ENCODE results near the gene PTPRA. TPM values are rescaled to one million over a fixed set of nuclear protein-coding genes. Genes with fewer than 3 reads are reported as not detected.

Gene PTPRA
- total RNA-seq, 1 experiment from 2014 or later = 67.8 TPM

- DNase-seq (ENCODE audit: low read depth) = no peak
These were observed 59.2 kb downstream of the PTPRA start for GRCh38 chr20:2932498-2932897.

GRCh38 chr20:2937902-2938301 is 64.6 kb downstream of the PTPRA start:
- DNase-seq (ENCODE audit: low read depth) = no peak

- no peak for DNase-seq (ENCODE audit: low read depth)
These were observed 69.2 kb downstream of the PTPRA start for GRCh38 chr20:2942439-2942838.

- DNase-seq (ENCODE audit: low read depth) = peak; percentile 40
These were observed 74.0 kb downstream of the PTPRA start for GRCh38 chr20:2946988-2947961.

GRCh38 chr20:2948968-2949367 is 75.7 kb downstream of the PTPRA start:
- no peak for DNase-seq (ENCODE audit: low read depth)

GRCh38 chr20:2952766-2953165 is 79.5 kb downstream of the PTPRA start:
- no peak for DNase-seq (ENCODE audit: low read depth)

- no peak for DNase-seq (ENCODE audit: low read depth)
These were observed 82.1 kb downstream of the PTPRA start for GRCh38 chr20:2955257-2955970.

GRCh38 chr20:2956480-2956879 is 83.2 kb downstream of the PTPRA start:
- DNase-seq (ENCODE audit: low read depth) = no peak

- DNase-seq (ENCODE audit: low read depth) = no peak
These were observed 94.6 kb downstream of the PTPRA start for GRCh38 chr20:2967841-2968240.

GRCh38 chr20:2972126-2972525 is 98.8 kb downstream of the PTPRA start:
- DNase-seq (ENCODE audit: low read depth) = no peak

- no peak for DNase-seq (ENCODE audit: low read depth)
These were observed 100.3 kb downstream of the PTPRA start for GRCh38 chr20:2973574-2973973.

- DNase-seq (ENCODE audit: low read depth) = no peak
These were observed 105.2 kb downstream of the PTPRA start for GRCh38 chr20:2978519-2978918.

GRCh38 chr20:2981646-2982045 is 108.4 kb downstream of the PTPRA start:
- DNase-seq (ENCODE audit: low read depth) = no peak

GRCh38 chr20:2983508-2983907 is 110.2 kb downstream of the PTPRA start:
- no peak for DNase-seq (ENCODE audit: low read depth)

GRCh38 chr20:2984028-2984501 is 110.8 kb downstream of the PTPRA start:
- DNase-seq (ENCODE audit: low read depth) = no peak

GRCh38 chr20:2984956-2985661 is 111.8 kb downstream of the PTPRA start:
- peak; percentile 66 for DNase-seq (ENCODE audit: low read depth)

GRCh38 chr20:2986466-2986865 is 113.2 kb downstream of the PTPRA start:
- no peak for DNase-seq (ENCODE audit: low read depth)

- DNase-seq (ENCODE audit: low read depth) = no peak
These were observed 114.6 kb downstream of the PTPRA start for GRCh38 chr20:2987861-2988260.

- no peak for DNase-seq (ENCODE audit: low read depth)
These were observed 118.3 kb downstream of the PTPRA start for GRCh38 chr20:2991532-2991931.

- no peak for DNase-seq (ENCODE audit: low read depth)
These were observed 120.0 kb downstream of the PTPRA start for GRCh38 chr20:2993250-2993649.

- no peak for DNase-seq (ENCODE audit: low read depth)
These were observed 122.5 kb downstream of the PTPRA start for GRCh38 chr20:2995796-2996195.

GRCh38 chr20:2998728-2999127 is 125.4 kb downstream of the PTPRA start:
- DNase-seq (ENCODE audit: low read depth) = no peak

Measured in RPMI7951 (cell line).